Endodermal cell (in vitro differentiated cells): ENCODE data around the gene BBOX1. TPM values are rescaled to one million over a fixed set of nuclear protein-coding genes. Genes with fewer than 3 reads are reported as not detected.

Experiments
- DNase-seq: peaks from one replicate; pipeline ENCODE4 v3.0.0-alpha.2; 2017
- H3K27ac ChIP-seq: 2 replicates; pipeline ENCODE4 v1.5.1; 2013; ENCODE audit warnings: mild to moderate bottlenecking, low read depth, low read length, moderate library complexity
- H3K27me3 ChIP-seq: 2 replicates; pipeline ENCODE4 v1.6.1; 2013; ENCODE audit warnings: mild to moderate bottlenecking, low read length, moderate library complexity; ENCODE audit not compliant: insufficient read depth, control insufficient read depth, poor library complexity, severe bottlenecking
- H3K36me3 ChIP-seq: 2 replicates; pipeline ENCODE4 v1.7.0; 2013; ENCODE audit warnings: mild to moderate bottlenecking, low read length, moderate library complexity; ENCODE audit not compliant: control insufficient read depth, insufficient read depth
- H3K4me1 ChIP-seq: one replicate; pipeline ENCODE4 v1.7.0; 2013; ENCODE audit warnings: low read length; ENCODE audit not compliant: control insufficient read depth, insufficient read depth
- H3K4me3 ChIP-seq: 2 replicates; pipeline ENCODE4 v1.5.1; 2013; ENCODE audit warnings: mild to moderate bottlenecking, low read length, moderate library complexity
- H3K9ac ChIP-seq: 2 replicates; pipeline ENCODE4 v1.6.1; 2013; ENCODE audit warnings: mild to moderate bottlenecking, low read length, moderate library complexity; ENCODE audit not compliant: poor library complexity, severe bottlenecking; ENCODE audit errors: extremely low read depth
- H3K9me3 ChIP-seq: 2 replicates; pipeline ENCODE4 v1.6.1; 2013; ENCODE audit warnings: mild to moderate bottlenecking, low read length, moderate library complexity; ENCODE audit not compliant: control insufficient read depth
- H3K27ac Mint-ChIP-seq: 2 replicates; pipeline ENCODE4 v1.8.0; 2020; ENCODE audit warnings: mixed read lengths
- H3K27me3 Mint-ChIP-seq: 2 replicates; pipeline ENCODE4 v1.8.0; 2021; ENCODE audit warnings: mild to moderate bottlenecking, mixed read lengths; ENCODE audit not compliant: insufficient read depth
- H3K36me3 Mint-ChIP-seq: 2 replicates; pipeline ENCODE4 v1.8.0; 2020; ENCODE audit warnings: low read depth, mixed read lengths
- H3K4me1 Mint-ChIP-seq: 2 replicates; pipeline ENCODE4 v1.8.0; 2020; ENCODE audit warnings: mixed read lengths
- H3K4me3 Mint-ChIP-seq: 2 replicates; pipeline ENCODE4 v1.8.0; 2020; ENCODE audit warnings: mild to moderate bottlenecking, moderate library complexity, mixed read lengths
- H3K9me3 Mint-ChIP-seq: 2 replicates; pipeline ENCODE4 v1.8.0; 2020; ENCODE audit warnings: mild to moderate bottlenecking, mixed read lengths
- WGBS, 2 experiments: methylation state at CpG; one replicate each; pipeline versions ENCODE4 v1.1.5 to v1.1.7; 2013; ENCODE audit warnings: missing lambda C conversion rate in 2 of 2, mixed read lengths in 1 of 2; ENCODE audit not compliant: insufficient coverage in 1 of 2, insufficient read length in 1 of 2; 5-methylcytosine and 5-hydroxymethylcytosine counted together
- total RNA-seq, 2 donors: library from RNA; stranded (reverse); fragmentation: NEBNext Ultra II Directional in 1 of 2; extraction: Animal tissue kit (Norgen Biotek cat#: 25700) in 1 of 2; gene quantifications; 2 replicates in 1 of 2; 3 replicates in 1 of 2; pipeline ENCODE4 v1.2.1, GENCODE V29; 2021
- TF ChIP-seq, protein P1 (sequence below): fragments of 200-600 bp; sonication (generic); conservative IDR thresholded peaks from 2 replicates; pipeline ENCODE4 v1.5.0; 2021; ENCODE audit warnings: antibody characterized with exemption, mild to moderate bottlenecking

Gene BBOX1
- total RNA-seq, 2 donors from 2014 or later, result not detected

DNA sequence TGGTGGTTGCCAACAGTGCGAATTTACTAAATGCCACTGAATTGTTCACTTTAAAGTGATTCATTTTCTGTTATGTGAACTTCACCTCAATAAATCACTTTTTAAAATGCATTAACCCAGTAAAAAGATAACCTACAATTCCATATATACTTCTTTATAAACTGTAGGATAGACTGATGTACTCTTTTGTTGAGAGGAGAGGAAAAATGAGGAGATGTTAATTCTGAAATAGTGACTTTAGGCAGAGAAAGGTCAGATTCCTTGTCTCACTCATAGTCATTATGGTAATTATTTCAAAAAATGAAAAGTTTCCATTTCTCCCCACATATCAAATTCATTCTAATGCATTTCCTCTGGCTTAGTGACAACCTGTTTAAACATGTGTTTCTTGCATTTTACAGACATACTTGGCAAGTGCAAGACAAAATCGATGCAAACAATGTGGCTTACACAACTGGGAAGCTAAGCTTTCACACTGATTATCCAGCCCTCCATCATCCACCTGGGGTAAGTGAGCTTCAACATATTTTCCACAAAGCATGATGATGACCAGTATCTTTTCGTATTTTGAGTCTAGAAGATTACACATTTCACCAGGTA is 74.5 kb downstream of the BBOX1 start:
- WGBS, 2 experiments, result 92 to 93% methylated on average over 2 to 3 of the region's 3 CpGs
- H3K9ac ChIP-seq, result no peak overlapping the region
- no peaks in the 10 kb centered on the region for H3K9me3 ChIP-seq
- H3K27me3 Mint-ChIP-seq, result no peaks in the 10 kb centered on the region
- no peak overlapping the region for H3K27ac ChIP-seq
- H3K4me3 Mint-ChIP-seq, result no peak overlapping the region
- no peaks in the 10 kb centered on the region for H3K36me3 Mint-ChIP-seq
- no peak for DNase-seq
- peaks cover 3% of the 10 kb centered on the region for H3K9me3 Mint-ChIP-seq
- H3K27ac Mint-ChIP-seq, result no peak overlapping the region
- no peaks in the 10 kb centered on the region for H3K4me1 ChIP-seq
- no peak overlapping the region for H3K4me3 ChIP-seq
- no peaks in the 10 kb centered on the region for H3K4me1 Mint-ChIP-seq
- no peaks in the 10 kb centered on the region for H3K36me3 ChIP-seq
- H3K27me3 ChIP-seq, result no peaks in the 10 kb centered on the region
- TF ChIP-seq, protein P1, sequence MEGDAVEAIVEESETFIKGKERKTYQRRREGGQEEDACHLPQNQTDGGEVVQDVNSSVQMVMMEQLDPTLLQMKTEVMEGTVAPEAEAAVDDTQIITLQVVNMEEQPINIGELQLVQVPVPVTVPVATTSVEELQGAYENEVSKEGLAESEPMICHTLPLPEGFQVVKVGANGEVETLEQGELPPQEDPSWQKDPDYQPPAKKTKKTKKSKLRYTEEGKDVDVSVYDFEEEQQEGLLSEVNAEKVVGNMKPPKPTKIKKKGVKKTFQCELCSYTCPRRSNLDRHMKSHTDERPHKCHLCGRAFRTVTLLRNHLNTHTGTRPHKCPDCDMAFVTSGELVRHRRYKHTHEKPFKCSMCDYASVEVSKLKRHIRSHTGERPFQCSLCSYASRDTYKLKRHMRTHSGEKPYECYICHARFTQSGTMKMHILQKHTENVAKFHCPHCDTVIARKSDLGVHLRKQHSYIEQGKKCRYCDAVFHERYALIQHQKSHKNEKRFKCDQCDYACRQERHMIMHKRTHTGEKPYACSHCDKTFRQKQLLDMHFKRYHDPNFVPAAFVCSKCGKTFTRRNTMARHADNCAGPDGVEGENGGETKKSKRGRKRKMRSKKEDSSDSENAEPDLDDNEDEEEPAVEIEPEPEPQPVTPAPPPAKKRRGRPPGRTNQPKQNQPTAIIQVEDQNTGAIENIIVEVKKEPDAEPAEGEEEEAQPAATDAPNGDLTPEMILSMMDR, result no peak

- Histone ChIP-seq H3K27ac (no peak overlapping the region), H3K36me3 (no peaks in the 10 kb centered on the region), H3K4me1 (no peaks in the 10 kb centered on the region), H3K27me3 (no peaks in the 10 kb centered on the region), H3K9ac (no peak overlapping the region), H3K4me3 (no peak overlapping the region), H3K9me3 (no peaks in the 10 kb centered on the region)
- TF ChIP-seq, protein P1, result no peak
- no peak for DNase-seq
- H3K27me3 Mint-ChIP-seq, result no peaks in the 10 kb centered on the region
- H3K36me3 Mint-ChIP-seq, result no peaks in the 10 kb centered on the region
- H3K4me3 Mint-ChIP-seq, result no peak overlapping the region
- H3K9me3 Mint-ChIP-seq, result no peaks in the 10 kb centered on the region
- no peak overlapping the region for H3K27ac Mint-ChIP-seq
- no peaks in the 10 kb centered on the region for H3K4me1 Mint-ChIP-seq
- 92% methylated on average over 1 of the region's 1 CpG; no CpG with 5 or more reads in 1 of the 2 experiments for WGBS, 2 experiments
These were observed 76.1 kb downstream of the BBOX1 start for GRCh38 chr11:27116684-27117083.

DNA sequence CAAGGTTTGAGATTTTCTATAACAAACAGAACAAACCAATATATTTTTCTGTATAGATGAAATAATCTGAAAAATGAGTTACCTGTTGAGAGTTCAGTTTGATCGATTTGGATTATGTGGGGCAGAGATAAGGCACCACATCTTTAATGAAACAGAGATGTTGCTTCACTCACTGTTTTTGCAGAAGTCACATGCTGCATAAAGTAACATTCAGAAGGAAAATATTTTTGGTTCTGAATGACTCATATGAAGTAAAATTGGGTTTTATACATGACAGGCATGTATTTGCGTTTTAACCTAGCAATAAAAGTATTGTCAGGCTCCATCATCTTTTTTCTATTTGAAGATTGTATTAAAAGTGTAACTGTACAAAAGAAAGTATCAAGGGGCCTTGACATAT is 77.8 kb downstream of the BBOX1 start:
- H3K27ac Mint-ChIP-seq, result no peak overlapping the region
- TF ChIP-seq, protein P1, result no peak
- Histone ChIP-seq H3K4me1 (no peaks in the 10 kb centered on the region), H3K9ac (no peak overlapping the region), H3K4me3 (no peak overlapping the region), H3K9me3 (no peaks in the 10 kb centered on the region), H3K27me3 (no peaks in the 10 kb centered on the region), H3K27ac (no peak overlapping the region), H3K36me3 (no peaks in the 10 kb centered on the region)
- WGBS, 2 experiments, result 89 to 100% methylated on average over 1 to 2 of the region's 2 CpGs
- DNase-seq, result no peak
- no peaks in the 10 kb centered on the region for H3K36me3 Mint-ChIP-seq
- no peaks in the 10 kb centered on the region for H3K9me3 Mint-ChIP-seq
- no peaks in the 10 kb centered on the region for H3K4me1 Mint-ChIP-seq
- H3K27me3 Mint-ChIP-seq, result no peaks in the 10 kb centered on the region
- H3K4me3 Mint-ChIP-seq, result no peak overlapping the region
